Measurements from ENCODE around the gene MIA2. TPM values are rescaled to one million over a fixed set of nuclear protein-coding genes. Genes with fewer than 3 reads are reported as not detected.
"Not testable (repeated sequence)": the region's sequence is repeated elsewhere in the genome, so short reads cannot be mapped to it uniquely, and the experiment has no call there.

The MIA2 gene
- total and polyA plus RNA-seq, 2 experiments from 2014 or later: 9.5 to 10.9 TPM

DNA sequence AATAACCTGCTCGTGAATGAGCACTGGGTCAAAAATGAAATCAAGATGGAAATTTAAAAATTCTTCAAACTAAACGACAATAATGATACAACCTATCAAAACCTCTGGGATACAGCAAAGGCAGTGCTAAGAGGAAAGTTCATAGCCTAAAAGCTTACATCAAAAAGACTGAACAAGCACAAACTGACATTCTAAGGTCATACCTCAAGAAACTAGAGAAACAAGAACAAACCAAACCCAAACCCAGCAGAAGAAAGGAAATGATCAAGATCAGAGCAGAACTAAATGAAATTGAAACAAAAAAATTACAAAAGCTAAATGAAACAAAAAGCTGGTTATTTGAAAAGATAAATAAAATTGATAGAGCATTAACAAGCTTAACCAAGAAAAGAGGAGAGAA lies 26.3 kb upstream of the MIA2 start:
- not testable (repeated sequence) for H3K27ac ChIP-seq (ENCODE audit: low read depth); ATAC-seq

DNA sequence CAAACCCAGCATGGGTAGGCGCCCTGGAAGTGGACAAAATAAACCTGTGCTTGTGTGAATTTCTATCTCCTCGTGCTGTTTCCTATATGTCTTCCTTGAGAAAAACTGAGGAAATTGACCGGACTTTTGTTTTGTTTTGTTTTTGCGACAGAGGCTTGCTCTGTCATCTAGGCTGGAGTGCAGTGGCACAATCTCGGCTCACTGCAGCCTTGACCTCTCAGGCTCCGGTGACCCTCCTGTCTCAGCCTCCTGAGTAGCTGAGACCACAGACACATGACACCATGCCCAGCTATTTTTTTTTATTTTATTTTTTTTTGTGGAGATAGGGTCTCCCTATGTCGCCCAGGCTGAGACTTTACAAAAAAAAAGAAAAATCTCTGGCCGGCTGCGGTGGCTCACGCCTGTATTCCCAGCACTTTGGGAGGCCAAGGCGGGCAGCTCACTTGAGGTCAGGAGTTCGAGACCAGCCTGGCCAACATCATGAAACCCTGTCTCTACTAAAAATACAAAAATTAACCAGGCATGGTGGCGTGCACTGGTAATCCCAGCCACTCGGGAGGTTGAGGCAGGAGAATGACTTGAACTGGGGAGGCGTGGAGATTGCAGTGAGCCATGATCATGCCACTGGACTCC lies 22.5 kb upstream of the MIA2 start:
- Mint-ChIP-seq H3K27ac (no peak overlapping the region), H3K4me1 (peaks cover 5% of the 10 kb centered on the region; the same call in 2 of the 3 replicates), H3K27me3 (ENCODE audit: insufficient read depth, low read depth, poor library complexity) (no peaks in the 10 kb centered on the region), H3K36me3 (ENCODE audit: low read depth) (no peaks in the 10 kb centered on the region), H3K9me3 (no peaks in the 10 kb centered on the region), H3K4me3 (no peak overlapping the region)
- H3K27ac ChIP-seq (ENCODE audit: low read depth): no peak overlapping the region
- no peak overlapping the region for H3K4me2 ChIP-seq
- no peak overlapping the region for H3K4me3 ChIP-seq
- no peaks in the 10 kb centered on the region for H4K20me1 ChIP-seq (replicated peaks; ENCODE audit: insufficient read depth)
- no peaks in the 10 kb centered on the region for H3K36me3 ChIP-seq (ENCODE audit: insufficient read depth)
- ATAC-seq: no peak
- H3K4me1 ChIP-seq (ENCODE audit: insufficient read depth): no peaks in the 10 kb centered on the region
- no peak for DNase-seq (ENCODE audit: low spot score)
- no peak overlapping the region for H2AFZ ChIP-seq
- no peaks in the 10 kb centered on the region for H3K27me3 ChIP-seq (ENCODE audit: insufficient read depth)
- H3F3A ChIP-seq (replicated peaks; ENCODE audit: low read depth): no peaks in the 10 kb centered on the region
- no peaks in the 10 kb centered on the region for H3K9me2 ChIP-seq (ENCODE audit: insufficient read depth)
- H3K79me2 ChIP-seq (replicated peaks; ENCODE audit: insufficient read depth): no peaks in the 10 kb centered on the region
- TF ChIP-seq NANOG (IDR thresholded peaks at IDR 0.05; ENCODE audit: borderline replicate concordance): no peak
- TF ChIP-seq, protein P1, sequence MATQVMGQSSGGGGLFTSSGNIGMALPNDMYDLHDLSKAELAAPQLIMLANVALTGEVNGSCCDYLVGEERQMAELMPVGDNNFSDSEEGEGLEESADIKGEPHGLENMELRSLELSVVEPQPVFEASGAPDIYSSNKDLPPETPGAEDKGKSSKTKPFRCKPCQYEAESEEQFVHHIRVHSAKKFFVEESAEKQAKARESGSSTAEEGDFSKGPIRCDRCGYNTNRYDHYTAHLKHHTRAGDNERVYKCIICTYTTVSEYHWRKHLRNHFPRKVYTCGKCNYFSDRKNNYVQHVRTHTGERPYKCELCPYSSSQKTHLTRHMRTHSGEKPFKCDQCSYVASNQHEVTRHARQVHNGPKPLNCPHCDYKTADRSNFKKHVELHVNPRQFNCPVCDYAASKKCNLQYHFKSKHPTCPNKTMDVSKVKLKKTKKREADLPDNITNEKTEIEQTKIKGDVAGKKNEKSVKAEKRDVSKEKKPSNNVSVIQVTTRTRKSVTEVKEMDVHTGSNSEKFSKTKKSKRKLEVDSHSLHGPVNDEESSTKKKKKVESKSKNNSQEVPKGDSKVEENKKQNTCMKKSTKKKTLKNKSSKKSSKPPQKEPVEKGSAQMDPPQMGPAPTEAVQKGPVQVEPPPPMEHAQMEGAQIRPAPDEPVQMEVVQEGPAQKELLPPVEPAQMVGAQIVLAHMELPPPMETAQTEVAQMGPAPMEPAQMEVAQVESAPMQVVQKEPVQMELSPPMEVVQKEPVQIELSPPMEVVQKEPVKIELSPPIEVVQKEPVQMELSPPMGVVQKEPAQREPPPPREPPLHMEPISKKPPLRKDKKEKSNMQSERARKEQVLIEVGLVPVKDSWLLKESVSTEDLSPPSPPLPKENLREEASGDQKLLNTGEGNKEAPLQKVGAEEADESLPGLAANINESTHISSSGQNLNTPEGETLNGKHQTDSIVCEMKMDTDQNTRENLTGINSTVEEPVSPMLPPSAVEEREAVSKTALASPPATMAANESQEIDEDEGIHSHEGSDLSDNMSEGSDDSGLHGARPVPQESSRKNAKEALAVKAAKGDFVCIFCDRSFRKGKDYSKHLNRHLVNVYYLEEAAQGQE (IDR thresholded peaks at IDR 0.05; ENCODE audit: unreplicated experiment): no peak
- no peak for TF ChIP-seq POLR2AphosphoS5 (IDR thresholded peaks at IDR 0.05; ENCODE audit: low read depth)
- TF ChIP-seq ZNF331 (CRISPR knock-in tag; IDR thresholded peaks at IDR 0.05; ENCODE audit: low read depth): no peak
- no peak for TF ChIP-seq CREB1 (CRISPR knock-in tag; IDR thresholded peaks at IDR 0.05; ENCODE audit: low read depth)
- TF ChIP-seq JUNB (IDR thresholded peaks at IDR 0.05; ENCODE audit: unreplicated experiment): no peak
- TF ChIP-seq, protein P2, sequence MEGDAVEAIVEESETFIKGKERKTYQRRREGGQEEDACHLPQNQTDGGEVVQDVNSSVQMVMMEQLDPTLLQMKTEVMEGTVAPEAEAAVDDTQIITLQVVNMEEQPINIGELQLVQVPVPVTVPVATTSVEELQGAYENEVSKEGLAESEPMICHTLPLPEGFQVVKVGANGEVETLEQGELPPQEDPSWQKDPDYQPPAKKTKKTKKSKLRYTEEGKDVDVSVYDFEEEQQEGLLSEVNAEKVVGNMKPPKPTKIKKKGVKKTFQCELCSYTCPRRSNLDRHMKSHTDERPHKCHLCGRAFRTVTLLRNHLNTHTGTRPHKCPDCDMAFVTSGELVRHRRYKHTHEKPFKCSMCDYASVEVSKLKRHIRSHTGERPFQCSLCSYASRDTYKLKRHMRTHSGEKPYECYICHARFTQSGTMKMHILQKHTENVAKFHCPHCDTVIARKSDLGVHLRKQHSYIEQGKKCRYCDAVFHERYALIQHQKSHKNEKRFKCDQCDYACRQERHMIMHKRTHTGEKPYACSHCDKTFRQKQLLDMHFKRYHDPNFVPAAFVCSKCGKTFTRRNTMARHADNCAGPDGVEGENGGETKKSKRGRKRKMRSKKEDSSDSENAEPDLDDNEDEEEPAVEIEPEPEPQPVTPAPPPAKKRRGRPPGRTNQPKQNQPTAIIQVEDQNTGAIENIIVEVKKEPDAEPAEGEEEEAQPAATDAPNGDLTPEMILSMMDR (conservative IDR thresholded peaks at IDR 0.05; ENCODE audit: low read depth in 2 of 2): no peak
- no peak for TF ChIP-seq STAT1 (IDR thresholded peaks at IDR 0.05; ENCODE audit: unreplicated experiment)
- TF ChIP-seq, protein P3, sequence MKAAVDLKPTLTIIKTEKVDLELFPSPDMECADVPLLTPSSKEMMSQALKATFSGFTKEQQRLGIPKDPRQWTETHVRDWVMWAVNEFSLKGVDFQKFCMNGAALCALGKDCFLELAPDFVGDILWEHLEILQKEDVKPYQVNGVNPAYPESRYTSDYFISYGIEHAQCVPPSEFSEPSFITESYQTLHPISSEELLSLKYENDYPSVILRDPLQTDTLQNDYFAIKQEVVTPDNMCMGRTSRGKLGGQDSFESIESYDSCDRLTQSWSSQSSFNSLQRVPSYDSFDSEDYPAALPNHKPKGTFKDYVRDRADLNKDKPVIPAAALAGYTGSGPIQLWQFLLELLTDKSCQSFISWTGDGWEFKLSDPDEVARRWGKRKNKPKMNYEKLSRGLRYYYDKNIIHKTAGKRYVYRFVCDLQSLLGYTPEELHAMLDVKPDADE (IDR thresholded peaks at IDR 0.05): no peak

More for the DNA sequence above, 26.3 kb upstream of the MIA2 start:
- H3K27ac Mint-ChIP-seq; H3K4me1 ChIP-seq (ENCODE audit: insufficient read depth); H3K4me3 ChIP-seq; H3K79me2 ChIP-seq (replicated peaks; ENCODE audit: insufficient read depth); H3K4me3 Mint-ChIP-seq; H4K20me1 ChIP-seq (replicated peaks; ENCODE audit: insufficient read depth); H3K4me2 ChIP-seq; H3K9me2 ChIP-seq (ENCODE audit: insufficient read depth); H3K27me3 ChIP-seq (ENCODE audit: insufficient read depth); H2AFZ ChIP-seq; H3K36me3 Mint-ChIP-seq (ENCODE audit: low read depth); DNase-seq (ENCODE audit: low spot score); H3K9me3 Mint-ChIP-seq; H3K27me3 Mint-ChIP-seq (ENCODE audit: insufficient read depth, low read depth, poor library complexity); H3F3A ChIP-seq (replicated peaks; ENCODE audit: low read depth); H3K36me3 ChIP-seq (ENCODE audit: insufficient read depth): not testable (repeated sequence)
- peaks cover 23% of the 10 kb centered on the region for H3K4me1 Mint-ChIP-seq
